ENCODE data around the gene LDHAL6A. TPM values are rescaled to one million over a fixed set of nuclear protein-coding genes. Genes with fewer than 3 reads are reported as not detected.

The LDHAL6A gene
- total RNA-seq, 1 experiment from 2014 or later: not detected

DNA sequence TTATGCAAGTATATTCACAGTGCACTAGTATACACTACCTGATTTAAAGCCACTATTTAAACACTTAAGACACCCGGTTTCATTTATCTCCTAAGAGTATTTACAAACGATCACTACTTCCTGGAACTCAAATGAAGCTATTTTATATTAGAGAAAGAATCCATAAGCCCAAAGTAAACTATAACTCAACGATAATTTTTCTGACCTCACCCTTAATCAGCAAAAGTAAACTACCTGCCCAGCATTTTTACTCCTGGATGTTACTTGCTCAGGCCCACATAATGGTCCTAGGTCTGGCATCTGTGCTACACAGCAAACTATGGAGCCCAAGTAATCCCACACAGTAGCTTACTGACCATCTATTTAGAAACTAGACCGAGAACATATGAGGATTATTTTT, 37.7 kb downstream of the LDHAL6A start:
- ChIA-PET POLR2A (no interaction called here), CTCF (no interaction called here), RAD21 (ENCODE audit: low non-redundant PET in 1 of 2, low total read pairs in 2 of 2, uncharacterized antibody in 2 of 2, unreplicated experiment in 2 of 2) (no interaction called here)
- DNase-seq (ENCODE audit: low read depth, low spot score) (no peak), ATAC-seq (no peak)
- no TSS peak for BruUV-seq (replicated peaks)
- Histone ChIP-seq H3K27me3 (ENCODE audit: insufficient read depth, low read length) (no peaks in the 10 kb centered on the region), H3K9me2 (ENCODE audit: insufficient read depth) (no peaks in the 10 kb centered on the region), H3K27ac (ENCODE audit: low read depth, low read length) (no peak overlapping the region), H3K79me2 (ENCODE audit: insufficient read depth, low read length) (no peaks in the 10 kb centered on the region), H3K36me3 (ENCODE audit: control insufficient read depth in 1 of 2, insufficient read depth in 2 of 2, low read length in 2 of 2) (0 out of 4 replicates have a peak, but pooled peaks cover 0 to 2% of the 10 kb centered on the region in 2 experiments), H3K9ac (ENCODE audit: low read length) (no peak overlapping the region), H4K20me1 (ENCODE audit: insufficient read depth) (no peaks in the 10 kb centered on the region), H2AFZ (ENCODE audit: low read depth, low read length, poor library complexity, severe bottlenecking) (no peak overlapping the region), H3K4me2 (ENCODE audit: low read length) (no peak overlapping the region), H3K4me1 (ENCODE audit: control insufficient read depth in 1 of 2, insufficient read depth in 2 of 2, low read length in 2 of 2) (peaks cover 0 to 6% of the 10 kb centered on the region in 2 experiments; a peak in 1 of 4 replicates), H3K4me3 (replicated peaks in 1 of 2; ENCODE audit: low read depth in 1 of 2, low read length in 2 of 2) (no peak overlapping the region), H3K9me3 (ENCODE audit: control insufficient read depth in 1 of 2, insufficient read depth in 1 of 2, low read depth in 1 of 2, low read length in 2 of 2) (no peaks in the 10 kb centered on the region)
- TF ChIP-seq CBX3 (IDR thresholded peaks at IDR 0.05; ENCODE audit: low read depth): no peak
- no peak for TF ChIP-seq SP1 (IDR thresholded peaks at IDR 0.05; ENCODE audit: low read depth)
- no peak for TF ChIP-seq CEBPB (IDR thresholded peaks at IDR 0.05; ENCODE audit: low read depth)
- no peak for TF ChIP-seq POLR2AphosphoS5 (IDR thresholded peaks at IDR 0.05; ENCODE audit: low read depth, low read length)
- TF ChIP-seq, protein P1, sequence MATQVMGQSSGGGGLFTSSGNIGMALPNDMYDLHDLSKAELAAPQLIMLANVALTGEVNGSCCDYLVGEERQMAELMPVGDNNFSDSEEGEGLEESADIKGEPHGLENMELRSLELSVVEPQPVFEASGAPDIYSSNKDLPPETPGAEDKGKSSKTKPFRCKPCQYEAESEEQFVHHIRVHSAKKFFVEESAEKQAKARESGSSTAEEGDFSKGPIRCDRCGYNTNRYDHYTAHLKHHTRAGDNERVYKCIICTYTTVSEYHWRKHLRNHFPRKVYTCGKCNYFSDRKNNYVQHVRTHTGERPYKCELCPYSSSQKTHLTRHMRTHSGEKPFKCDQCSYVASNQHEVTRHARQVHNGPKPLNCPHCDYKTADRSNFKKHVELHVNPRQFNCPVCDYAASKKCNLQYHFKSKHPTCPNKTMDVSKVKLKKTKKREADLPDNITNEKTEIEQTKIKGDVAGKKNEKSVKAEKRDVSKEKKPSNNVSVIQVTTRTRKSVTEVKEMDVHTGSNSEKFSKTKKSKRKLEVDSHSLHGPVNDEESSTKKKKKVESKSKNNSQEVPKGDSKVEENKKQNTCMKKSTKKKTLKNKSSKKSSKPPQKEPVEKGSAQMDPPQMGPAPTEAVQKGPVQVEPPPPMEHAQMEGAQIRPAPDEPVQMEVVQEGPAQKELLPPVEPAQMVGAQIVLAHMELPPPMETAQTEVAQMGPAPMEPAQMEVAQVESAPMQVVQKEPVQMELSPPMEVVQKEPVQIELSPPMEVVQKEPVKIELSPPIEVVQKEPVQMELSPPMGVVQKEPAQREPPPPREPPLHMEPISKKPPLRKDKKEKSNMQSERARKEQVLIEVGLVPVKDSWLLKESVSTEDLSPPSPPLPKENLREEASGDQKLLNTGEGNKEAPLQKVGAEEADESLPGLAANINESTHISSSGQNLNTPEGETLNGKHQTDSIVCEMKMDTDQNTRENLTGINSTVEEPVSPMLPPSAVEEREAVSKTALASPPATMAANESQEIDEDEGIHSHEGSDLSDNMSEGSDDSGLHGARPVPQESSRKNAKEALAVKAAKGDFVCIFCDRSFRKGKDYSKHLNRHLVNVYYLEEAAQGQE (IDR thresholded peaks at IDR 0.05; ENCODE audit: low read depth): no peak
- no peak for TF ChIP-seq ELF1 (IDR thresholded peaks at IDR 0.05; ENCODE audit: borderline replicate concordance, low read depth)
- no peak for TF ChIP-seq ATF3 (IDR thresholded peaks at IDR 0.05)
- TF ChIP-seq TCF7L2 (IDR thresholded peaks at IDR 0.05; ENCODE audit: borderline replicate concordance, extremely low read depth, insufficient read depth, insufficient read length): no peak
- no peak for TF ChIP-seq EGR1 (IDR thresholded peaks at IDR 0.05; ENCODE audit: low read depth)
- TF ChIP-seq, protein P2, sequence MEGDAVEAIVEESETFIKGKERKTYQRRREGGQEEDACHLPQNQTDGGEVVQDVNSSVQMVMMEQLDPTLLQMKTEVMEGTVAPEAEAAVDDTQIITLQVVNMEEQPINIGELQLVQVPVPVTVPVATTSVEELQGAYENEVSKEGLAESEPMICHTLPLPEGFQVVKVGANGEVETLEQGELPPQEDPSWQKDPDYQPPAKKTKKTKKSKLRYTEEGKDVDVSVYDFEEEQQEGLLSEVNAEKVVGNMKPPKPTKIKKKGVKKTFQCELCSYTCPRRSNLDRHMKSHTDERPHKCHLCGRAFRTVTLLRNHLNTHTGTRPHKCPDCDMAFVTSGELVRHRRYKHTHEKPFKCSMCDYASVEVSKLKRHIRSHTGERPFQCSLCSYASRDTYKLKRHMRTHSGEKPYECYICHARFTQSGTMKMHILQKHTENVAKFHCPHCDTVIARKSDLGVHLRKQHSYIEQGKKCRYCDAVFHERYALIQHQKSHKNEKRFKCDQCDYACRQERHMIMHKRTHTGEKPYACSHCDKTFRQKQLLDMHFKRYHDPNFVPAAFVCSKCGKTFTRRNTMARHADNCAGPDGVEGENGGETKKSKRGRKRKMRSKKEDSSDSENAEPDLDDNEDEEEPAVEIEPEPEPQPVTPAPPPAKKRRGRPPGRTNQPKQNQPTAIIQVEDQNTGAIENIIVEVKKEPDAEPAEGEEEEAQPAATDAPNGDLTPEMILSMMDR (IDR thresholded peaks at IDR 0.05 in 2 of 3, conservative IDR thresholded peaks at IDR 0.05 in 1 of 3; ENCODE audit: borderline replicate concordance in 1 of 3, insufficient read depth in 1 of 3, low read depth in 2 of 3, low read length in 2 of 3): no peak
- TF ChIP-seq JUND (IDR thresholded peaks at IDR 0.05): no peak
- TF ChIP-seq ZFX (IDR thresholded peaks at IDR 0.05): no peak
- TF ChIP-seq YY1 (IDR thresholded peaks at IDR 0.05; ENCODE audit: extremely low read depth, insufficient replicate concordance, low read depth, low read length): no peak
- no peak for TF ChIP-seq ZNF274 (IDR thresholded peaks at IDR 0.05; ENCODE audit: low read depth, low read length)
- no peak for TF ChIP-seq FOSL1 (IDR thresholded peaks at IDR 0.05; ENCODE audit: low read depth)
- no peak for TF ChIP-seq MAX (IDR thresholded peaks at IDR 0.05)
- no peak for TF ChIP-seq EZH2 (IDR thresholded peaks at IDR 0.05)
- TF ChIP-seq, protein P3, sequence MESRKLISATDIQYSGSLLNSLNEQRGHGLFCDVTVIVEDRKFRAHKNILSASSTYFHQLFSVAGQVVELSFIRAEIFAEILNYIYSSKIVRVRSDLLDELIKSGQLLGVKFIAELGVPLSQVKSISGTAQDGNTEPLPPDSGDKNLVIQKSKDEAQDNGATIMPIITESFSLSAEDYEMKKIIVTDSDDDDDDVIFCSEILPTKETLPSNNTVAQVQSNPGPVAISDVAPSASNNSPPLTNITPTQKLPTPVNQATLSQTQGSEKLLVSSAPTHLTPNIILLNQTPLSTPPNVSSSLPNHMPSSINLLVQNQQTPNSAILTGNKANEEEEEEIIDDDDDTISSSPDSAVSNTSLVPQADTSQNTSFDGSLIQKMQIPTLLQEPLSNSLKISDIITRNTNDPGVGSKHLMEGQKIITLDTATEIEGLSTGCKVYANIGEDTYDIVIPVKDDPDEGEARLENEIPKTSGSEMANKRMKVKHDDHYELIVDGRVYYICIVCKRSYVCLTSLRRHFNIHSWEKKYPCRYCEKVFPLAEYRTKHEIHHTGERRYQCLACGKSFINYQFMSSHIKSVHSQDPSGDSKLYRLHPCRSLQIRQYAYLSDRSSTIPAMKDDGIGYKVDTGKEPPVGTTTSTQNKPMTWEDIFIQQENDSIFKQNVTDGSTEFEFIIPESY (IDR thresholded peaks at IDR 0.05; ENCODE audit: extremely low read depth, insufficient replicate concordance, low read length): no peak
- TF ChIP-seq EZH2phosphoT487 (IDR thresholded peaks at IDR 0.05; ENCODE audit: borderline replicate concordance): no peak
- intact Hi-C loops (cut with micrococcal nuclease): no loop called here
